ENCODE results near the gene MYO9B. TPM values are rescaled to one million over a fixed set of nuclear protein-coding genes. Genes with fewer than 3 reads are reported as not detected.

Gene MYO9B
- total RNA-seq, 8 experiments from 2014 or later, result 16.4 to 43.5 (median 27.3) TPM

DNA sequence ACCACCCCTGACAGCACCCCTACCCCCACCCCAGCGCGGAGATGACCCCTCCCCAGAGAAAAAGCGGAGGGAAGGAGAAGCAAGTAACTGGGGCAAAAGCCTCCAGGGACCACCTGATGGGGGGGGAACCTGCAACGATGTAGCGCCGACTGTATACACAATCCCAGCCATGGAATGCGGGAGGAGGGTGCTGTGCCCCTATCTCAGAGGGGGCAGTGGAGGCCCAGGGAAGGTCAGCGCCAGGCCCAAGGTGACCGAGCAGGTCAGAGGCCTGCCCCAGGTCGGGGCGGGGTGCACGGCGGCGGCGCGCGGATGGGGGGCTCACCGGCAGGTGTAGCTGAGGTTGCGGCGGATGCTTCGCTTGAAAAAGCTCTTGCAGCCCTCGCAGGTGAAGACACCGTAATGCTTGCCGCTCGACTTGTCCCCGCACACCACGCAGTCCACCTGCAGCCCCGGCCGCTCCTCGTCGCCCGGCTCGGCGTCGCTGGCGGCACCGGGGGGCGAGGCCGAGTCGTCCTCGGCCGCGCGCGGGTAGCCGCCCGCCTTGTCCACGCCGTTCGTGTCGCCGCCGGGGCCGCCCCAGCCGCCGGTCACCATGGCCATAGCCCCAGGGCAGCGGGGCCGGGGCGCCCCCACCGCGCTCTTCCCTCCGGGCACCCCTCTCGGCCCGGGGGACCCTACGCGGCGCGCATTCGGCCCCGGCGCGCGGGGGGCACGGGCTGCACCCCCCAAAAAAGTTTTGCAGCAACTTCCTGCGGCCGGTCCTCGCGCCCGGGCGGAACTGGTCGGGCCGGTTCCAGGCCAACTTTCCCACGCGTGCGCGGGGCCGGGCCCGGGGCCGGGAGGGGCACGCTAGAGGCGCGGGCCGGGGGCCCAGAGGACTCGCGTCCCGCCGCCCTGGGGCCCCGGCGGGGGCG is 169.3 kb downstream of the MYO9B start:
- ATAC-seq (replicated peaks in 6 of 8), result peak in 1 of 8 experiments; percentile 1
- Histone ChIP-seq H3K4me1 (replicated peaks in 1 of 2) (peaks cover 32 to 38% of the 10 kb centered on the region in 2 donors), H3K4me3 (peak overlapping the region; percentile 57 to 89 (median 61)), H3K27ac (peak overlapping the region; percentile 80 to 86)
- 0% methylated on average over 1 to 6 of the region's 100 CpGs; no CpG with 5 or more reads in 7 of the 10 experiments for WGBS, 10 experiments
- in situ Hi-C loops (cut with MboI; ENCODE audit: low pct_unique_long_range_greater_than_20kb in 2 of 9, low sequenced_read_pairs in 9 of 9, unreplicated experiment in 9 of 9), result no loop called here

DNA sequence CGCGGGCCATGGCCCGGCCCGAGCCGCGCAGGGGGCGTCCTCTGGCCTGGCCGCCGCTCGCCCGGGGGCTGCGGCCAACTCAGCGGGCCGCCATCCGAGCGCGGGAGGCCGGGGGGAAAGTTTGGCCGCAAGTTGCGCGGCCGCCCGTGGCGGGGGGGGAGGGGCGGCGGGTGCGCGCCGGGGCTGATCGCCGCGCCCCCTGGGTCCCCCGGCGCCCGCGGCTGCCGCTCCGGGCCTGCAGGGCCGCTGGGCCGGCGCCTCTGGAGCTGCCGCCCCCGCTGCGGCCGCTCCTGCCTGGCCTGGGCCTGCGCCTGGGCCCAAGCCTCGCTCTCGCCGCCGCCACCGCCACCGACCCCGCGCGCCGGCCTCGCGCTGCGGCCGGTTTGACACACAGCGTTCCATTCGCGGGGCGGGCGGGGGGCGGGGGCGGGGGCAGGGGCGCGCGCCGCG is 170.0 kb downstream of the MYO9B start, which contains the start of gene NR2F6:
Gene NR2F6 (minus strand): TSS at position 385 of the 450 bp plus-strand sequence. CDS start 699 bp downstream, outside the sequence.
- WGBS, 10 experiments, result no CpG with 5 or more reads among the region's 72 CpGs
- Histone ChIP-seq H3K4me1 (replicated peaks in 1 of 2) (peaks cover 25 to 32% of the 10 kb centered on the region in 2 donors), H3K27ac (peak within 1 kb of the TSS; percentile 80 to 86), H3K4me3 (peak within 1 kb of the TSS; percentile 57 to 89 (median 61))
- peak in 5 of 8 experiments; percentile 0 to 3 (median 1) for ATAC-seq (replicated peaks in 6 of 8)
- in situ Hi-C loops (cut with MboI; ENCODE audit: low pct_unique_long_range_greater_than_20kb in 2 of 9, low sequenced_read_pairs in 9 of 9, unreplicated experiment in 9 of 9), result no loop called here

DNA sequence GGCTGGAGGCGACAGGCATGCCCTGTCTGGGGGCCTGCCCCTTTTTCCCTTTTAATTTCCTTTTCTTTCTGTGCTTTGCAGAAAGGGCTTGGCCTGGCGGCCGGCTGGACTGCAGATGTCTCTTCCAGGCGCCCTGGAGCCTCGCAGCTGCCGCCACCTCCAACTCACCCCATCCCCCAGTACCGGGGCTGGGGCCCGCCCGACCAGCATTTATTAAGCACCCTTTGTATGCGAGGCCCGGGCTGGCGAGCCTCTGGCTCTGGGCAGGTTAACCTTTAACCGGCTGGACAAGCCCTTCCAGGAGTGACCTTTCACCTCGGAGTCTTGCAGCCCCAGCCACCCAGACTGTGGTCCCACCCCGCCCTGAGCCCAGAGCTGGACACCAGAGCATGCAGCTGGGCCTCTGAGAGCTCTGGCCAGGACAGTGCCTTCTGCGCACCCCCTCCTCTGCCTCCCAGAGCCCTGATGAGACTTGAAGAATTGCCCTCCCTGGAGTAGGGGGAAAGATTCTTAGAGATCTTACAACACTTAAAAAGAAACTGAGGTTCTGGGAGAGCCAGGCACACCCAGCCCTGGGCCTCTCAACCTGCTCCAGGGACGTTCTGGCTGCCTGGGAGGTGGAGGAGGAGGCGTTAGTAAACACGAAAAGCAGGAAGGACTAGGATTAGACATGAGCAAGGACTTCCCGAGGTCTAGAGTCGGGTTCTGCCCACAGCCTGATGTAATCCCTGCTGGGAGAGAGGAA is 171.3 kb downstream of the MYO9B start:
- H3K4me1 ChIP-seq (replicated peaks in 1 of 2), result peaks cover 23 to 32% of the 10 kb centered on the region in 2 donors
- WGBS, 10 experiments, result 0 to 28% (median 7%) methylated on average over 1 to 9 of the region's 21 CpGs; no CpG with 5 or more reads in 3 of the 10 experiments
- in situ Hi-C loops (cut with MboI; ENCODE audit: low pct_unique_long_range_greater_than_20kb in 2 of 9, low sequenced_read_pairs in 9 of 9, unreplicated experiment in 9 of 9), result no loop called here
- peak in 3 of 8 experiments; percentile 41 to 53 (median 49) for ATAC-seq (replicated peaks in 6 of 8)
- peak overlapping the region; percentile 80 to 84 for H3K27ac ChIP-seq
- H3K4me3 ChIP-seq, result peak overlapping the region; percentile 57 to 89 (median 61)

DNA sequence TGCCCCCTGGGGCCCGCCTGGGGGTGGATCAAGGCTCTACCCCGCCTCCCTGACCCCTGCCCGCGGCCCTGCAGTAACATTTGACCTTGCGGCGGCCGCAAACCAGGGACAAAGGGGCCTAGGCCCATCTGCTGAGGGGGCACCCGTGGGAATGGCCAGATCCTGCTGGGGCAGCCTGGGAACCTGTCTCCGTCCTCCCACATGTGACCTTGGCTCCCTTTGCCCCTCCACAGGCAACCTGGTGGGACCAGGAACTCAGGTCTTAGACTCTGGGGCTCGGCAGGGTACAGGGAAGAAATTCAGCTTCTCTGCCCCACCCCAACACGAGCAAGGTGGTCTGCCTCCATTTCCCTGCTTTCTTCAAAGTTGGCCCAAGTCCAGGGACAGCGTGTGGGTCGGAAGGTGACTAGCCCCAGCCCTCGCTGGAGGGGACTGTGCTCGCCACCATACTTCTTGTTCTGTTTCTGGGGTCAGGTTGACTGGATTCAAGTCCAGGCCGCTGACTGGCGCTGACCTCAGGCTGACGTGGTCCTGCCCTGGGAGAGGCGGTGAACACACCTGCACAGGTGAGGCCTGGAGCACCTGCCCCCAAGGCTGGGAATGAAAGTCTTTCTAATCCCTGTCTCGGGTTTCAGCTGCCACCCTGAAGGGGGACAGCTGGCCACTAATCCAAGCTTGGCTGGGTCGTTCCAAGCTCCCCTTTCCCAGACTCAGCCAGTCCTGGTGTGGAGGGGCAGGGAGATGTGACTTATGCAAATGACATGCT is 172.6 kb downstream of the MYO9B start:
- ATAC-seq (replicated peaks in 6 of 8), result peak in 1 of 8 experiments; percentile 7
- H3K4me1 ChIP-seq (replicated peaks in 1 of 2), result peaks cover 23 to 24% of the 10 kb centered on the region in 2 donors
- H3K27ac ChIP-seq, result peak overlapping the region in 1 of 2 donors; percentile 84
- H3K4me3 ChIP-seq, result no peak overlapping the region
- in situ Hi-C loops (cut with MboI; ENCODE audit: low pct_unique_long_range_greater_than_20kb in 2 of 9, low sequenced_read_pairs in 9 of 9, unreplicated experiment in 9 of 9), result no loop called here
- WGBS, 10 experiments, result 80 to 84% methylated on average over 2 to 7 of the region's 21 CpGs; no CpG with 5 or more reads in 8 of the 10 experiments

DNA sequence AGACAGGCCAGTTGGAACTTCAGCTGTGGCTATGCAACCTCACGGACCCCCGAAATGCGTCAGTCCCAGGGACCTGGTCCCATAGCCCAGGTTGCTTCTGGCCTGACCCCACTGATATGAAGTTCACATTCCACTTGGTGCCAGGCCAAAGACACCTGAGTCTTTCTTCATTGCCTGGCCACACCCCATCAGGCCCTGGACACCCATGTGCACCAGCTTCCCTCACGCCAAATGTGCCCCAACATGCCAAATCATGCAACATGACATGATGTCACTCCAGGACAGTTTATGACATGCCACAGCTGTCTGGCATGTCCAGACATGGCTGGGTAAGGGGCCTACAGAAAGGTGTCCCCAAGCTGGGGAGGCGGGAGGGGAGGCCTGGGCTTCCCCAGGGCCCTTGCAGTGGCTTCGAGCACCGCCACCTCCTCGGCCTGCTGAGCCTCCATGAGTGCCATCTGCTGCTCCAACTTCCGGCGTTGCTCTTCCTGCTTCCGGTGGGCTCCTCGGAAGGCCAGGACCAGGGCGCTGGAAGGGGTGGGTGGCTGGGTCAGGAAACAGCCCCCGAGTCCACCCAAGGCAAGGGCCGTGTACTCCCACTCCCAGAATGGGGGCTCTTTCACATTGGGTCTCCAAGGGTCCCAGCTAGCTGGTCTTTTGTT is 174.4 kb downstream of the MYO9B start:
- no peak overlapping the region for H3K27ac ChIP-seq
- in situ Hi-C loops (cut with MboI; ENCODE audit: low pct_unique_long_range_greater_than_20kb in 2 of 9, low sequenced_read_pairs in 9 of 9, unreplicated experiment in 9 of 9), result no loop called here
- no peak overlapping the region for H3K4me3 ChIP-seq
- 88 to 100% (median 98%) methylated on average over 2 to 11 of the region's 15 CpGs; no CpG with 5 or more reads in 4 of the 10 experiments for WGBS, 10 experiments
- peaks cover 19 to 22% of the 10 kb centered on the region in 2 donors for H3K4me1 ChIP-seq (replicated peaks in 1 of 2)
- ATAC-seq (replicated peaks in 6 of 8), result no peak

DNA sequence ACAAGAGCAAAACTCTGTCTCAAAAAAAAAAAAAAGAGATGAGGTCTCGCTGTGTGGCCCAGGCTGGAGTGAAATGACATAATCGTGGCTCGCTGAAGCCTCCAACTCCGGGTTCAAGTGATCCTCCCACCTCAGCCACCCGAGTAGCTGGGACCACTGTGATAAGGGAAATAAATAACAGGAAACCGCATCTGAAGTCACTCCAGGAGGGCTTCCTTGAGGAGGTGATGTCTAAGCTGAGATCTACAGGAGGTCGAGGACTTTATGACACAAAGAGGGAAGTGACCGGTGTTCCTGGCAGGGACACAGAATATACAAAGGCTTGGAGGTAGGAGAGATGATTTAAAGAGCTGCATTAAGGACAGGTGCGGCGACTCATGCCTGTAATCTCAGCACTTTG is 179.1 kb downstream of the MYO9B start:
- Histone ChIP-seq H3K27ac (no peak overlapping the region), H3K4me3 (no peak overlapping the region), H3K4me1 (replicated peaks in 1 of 2) (no peaks in the 10 kb centered on the region)
- ATAC-seq (replicated peaks in 6 of 8), result no peak
- in situ Hi-C loops (cut with MboI; ENCODE audit: low pct_unique_long_range_greater_than_20kb in 2 of 9, low sequenced_read_pairs in 9 of 9, unreplicated experiment in 9 of 9), result no loop called here
- 40 to 97% (median 87%) methylated on average over 2 to 9 of the region's 10 CpGs; no CpG with 5 or more reads in 1 of the 10 experiments for WGBS, 10 experiments

GRCh38 chr19:17255150-17255621 is 179.6 kb downstream of the MYO9B start:
- in situ Hi-C loops (cut with MboI; ENCODE audit: low pct_unique_long_range_greater_than_20kb in 2 of 9, low sequenced_read_pairs in 9 of 9, unreplicated experiment in 9 of 9), result no loop called here
- H3K27ac ChIP-seq, result no peak overlapping the region
- 20 to 100% (median 83%) methylated on average over 1 to 5 of the region's 18 CpGs; no CpG with 5 or more reads in 3 of the 10 experiments for WGBS, 10 experiments
- no peak overlapping the region for H3K4me3 ChIP-seq
- ATAC-seq (replicated peaks in 6 of 8), result no peak
- no peaks in the 10 kb centered on the region for H3K4me1 ChIP-seq (replicated peaks in 1 of 2)

GRCh38 chr19:17256130-17256529 is 180.6 kb downstream of the MYO9B start:
- WGBS, 10 experiments, result 0 to 83% (median 55%) methylated on average over 1 to 2 of the region's 3 CpGs; no CpG with 5 or more reads in 4 of the 10 experiments
- no peaks in the 10 kb centered on the region for H3K4me1 ChIP-seq (replicated peaks in 1 of 2)
- H3K27ac ChIP-seq, result no peak overlapping the region
- H3K4me3 ChIP-seq, result no peak overlapping the region
- ATAC-seq (replicated peaks in 6 of 8), result no peak
- in situ Hi-C loops (cut with MboI; ENCODE audit: low pct_unique_long_range_greater_than_20kb in 2 of 9, low sequenced_read_pairs in 9 of 9, unreplicated experiment in 9 of 9), result no loop called here

DNA sequence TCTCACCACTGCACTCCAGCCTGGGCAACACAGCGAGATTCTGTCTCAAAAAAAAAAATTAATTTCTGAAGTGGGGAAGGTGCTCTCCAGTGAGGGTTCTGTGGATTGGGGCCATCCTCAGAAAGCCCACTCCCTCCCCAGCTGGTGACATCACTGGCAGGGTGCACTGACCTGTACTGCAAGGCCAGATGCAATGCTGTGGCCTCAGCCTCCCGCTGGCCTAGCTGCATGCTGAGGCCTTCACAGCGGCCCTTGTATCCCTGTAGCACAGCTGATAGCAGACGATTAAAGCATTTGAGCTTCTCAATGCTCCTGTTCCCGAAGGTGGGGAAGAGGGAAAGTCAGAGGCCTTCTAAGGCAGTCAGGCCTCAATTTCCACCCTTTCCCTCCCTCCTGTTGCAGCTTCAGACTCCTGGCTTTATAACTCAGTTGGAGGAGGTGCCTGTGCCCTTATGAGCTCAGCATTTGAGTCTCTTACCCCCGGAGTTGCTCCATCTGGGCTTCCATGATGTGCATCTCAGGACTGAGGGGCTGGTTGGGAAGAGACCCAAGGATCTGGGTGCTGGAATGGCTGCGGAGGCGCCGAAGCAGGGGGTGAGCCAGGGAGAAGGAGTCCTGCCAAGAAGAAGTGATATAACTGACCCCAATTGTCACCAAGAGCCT is 183.7 kb downstream of the MYO9B start:
- no peak for ATAC-seq (replicated peaks in 6 of 8)
- WGBS, 10 experiments, result 43 to 90% (median 83%) methylated on average over 2 to 4 of the region's 9 CpGs; no CpG with 5 or more reads in 2 of the 10 experiments
- in situ Hi-C loops (cut with MboI; ENCODE audit: low pct_unique_long_range_greater_than_20kb in 2 of 9, low sequenced_read_pairs in 9 of 9, unreplicated experiment in 9 of 9), result no loop called here

GRCh38 chr19:17259934-17260333 is 184.4 kb downstream of the MYO9B start:
- no peak overlapping the region for H3K27ac ChIP-seq
- no peak for ATAC-seq (replicated peaks in 6 of 8)
- in situ Hi-C loops (cut with MboI; ENCODE audit: low pct_unique_long_range_greater_than_20kb in 2 of 9, low sequenced_read_pairs in 9 of 9, unreplicated experiment in 9 of 9), result no loop called here

More for the DNA sequence above, 183.7 kb downstream of the MYO9B start:
- H3K4me3 ChIP-seq, result no peak overlapping the region
- H3K4me1 ChIP-seq (replicated peaks in 1 of 2), result no peaks in the 10 kb centered on the region
- H3K27ac ChIP-seq, result no peak overlapping the region

GRCh38 chr19:17260842-17261325 is 185.3 kb downstream of the MYO9B start:
- Histone ChIP-seq H3K27ac (no peak overlapping the region), H3K4me1 (replicated peaks in 1 of 2) (no peaks in the 10 kb centered on the region), H3K4me3 (no peak overlapping the region)
- in situ Hi-C loops (cut with MboI; ENCODE audit: low pct_unique_long_range_greater_than_20kb in 2 of 9, low sequenced_read_pairs in 9 of 9, unreplicated experiment in 9 of 9), result no loop called here
- ATAC-seq (replicated peaks in 6 of 8), result peak in 7 of 8 experiments; percentile 40 to 100 (median 98)
- WGBS, 10 experiments, result 0 to 43% (median 17%) methylated on average over 1 to 14 of the region's 15 CpGs; no CpG with 5 or more reads in 1 of the 10 experiments

More at GRCh38 chr19:17259934-17260333, 184.4 kb downstream of the MYO9B start:
- 20 to 56% methylated on average over 1 of the region's 1 CpG; no CpG with 5 or more reads in 8 of the 10 experiments for WGBS, 10 experiments
- no peaks in the 10 kb centered on the region for H3K4me1 ChIP-seq (replicated peaks in 1 of 2)
- no peak overlapping the region for H3K4me3 ChIP-seq
